CD4-positive, alpha-beta memory T cell (primary cell): Measurements from ENCODE around the gene SUN5. TPM values are rescaled to one million over a fixed set of nuclear protein-coding genes. Genes with fewer than 3 reads are reported as not detected.

Source experiments
- CTCF ChIA-PET: fragments of 350-600 bp; sonication (Branson Sonifier 250); formaldehyde crosslinking; loops from one replicate; lab custom pipeline; 2021; ENCODE audit warnings: inconsistent platforms; ENCODE audit not compliant: partially characterized antibody; lab: Charles Lee
- POLR2A ChIA-PET: fragments of 350-600 bp; sonication (Branson Sonifier 250); formaldehyde crosslinking; loops from one replicate; lab custom pipeline; 2021; ENCODE audit not compliant: partially characterized antibody; lab: Charles Lee
- DNase-seq, 5 donors: peaks; one replicate each; pipeline versions ENCODE4 v3.0.0 to v3.0.0-alpha.2; 2020 to 2022; ENCODE audit warnings: mixed read lengths in 1 of 5
- H3K27ac ChIP-seq: one replicate; pipeline ENCODE4 v1.7.0; 2013; ENCODE audit warnings: low read depth, low read length
- H3K27me3 ChIP-seq: 2 replicates; pipeline ENCODE4 v1.7.0; 2013; ENCODE audit warnings: mild to moderate bottlenecking, low read length, moderate library complexity; ENCODE audit not compliant: insufficient read depth
- H3K36me3 ChIP-seq: 2 replicates; pipeline ENCODE4 v1.7.0; 2013; ENCODE audit warnings: mild to moderate bottlenecking, low read length, moderate library complexity; ENCODE audit not compliant: insufficient read depth
- H3K4me1 ChIP-seq: 2 replicates; pipeline ENCODE4 v1.7.0; 2013; ENCODE audit warnings: mild to moderate bottlenecking, low read length, moderate library complexity; ENCODE audit not compliant: insufficient read depth
- H3K4me3 ChIP-seq, 2 donors: one replicate each; pipeline ENCODE4 v1.7.0; 2013; ENCODE audit warnings: low read length in 2 of 2, mild to moderate bottlenecking in 1 of 2
- H3K9me3 ChIP-seq, 2 donors: one replicate each; pipeline ENCODE4 v1.7.0; 2013; ENCODE audit warnings: low read length in 2 of 2, control low read depth in 1 of 2; ENCODE audit not compliant: control insufficient read depth in 1 of 2
- H3K27ac Mint-ChIP-seq, 7 donors: one replicate each; pipeline ENCODE4 v1.8.0; 2020 to 2021; ENCODE audit warnings: mixed read lengths in 7 of 7, mild to moderate bottlenecking in 6 of 7, inconsistent platforms in 3 of 7, moderate library complexity in 3 of 7
- H3K27me3 Mint-ChIP-seq, 2 donors: one replicate each; pipeline ENCODE4 v1.8.0; 2020 to 2021; ENCODE audit warnings: mixed read lengths in 2 of 2
- H3K36me3 Mint-ChIP-seq, 2 donors: one replicate each; pipeline ENCODE4 v1.8.0; 2020 to 2021; ENCODE audit warnings: mixed read lengths in 2 of 2, inconsistent platforms in 1 of 2, mild to moderate bottlenecking in 1 of 2
- H3K4me1 Mint-ChIP-seq, 4 donors: one replicate each; pipeline ENCODE4 v1.8.0; 2020 to 2021; ENCODE audit warnings: mixed read lengths in 4 of 4, mild to moderate bottlenecking in 1 of 4
- H3K4me3 Mint-ChIP-seq, 8 donors: one replicate each; pipeline ENCODE4 v1.8.0; 2020 to 2021; ENCODE audit warnings: mixed read lengths in 8 of 8, mild to moderate bottlenecking in 7 of 8, moderate library complexity in 6 of 8, inconsistent platforms in 3 of 8
- H3K9me3 Mint-ChIP-seq, 8 donors: one replicate each; pipeline ENCODE4 v1.8.0; 2020 to 2021; ENCODE audit warnings: mixed read lengths in 8 of 8, mild to moderate bottlenecking in 5 of 8, inconsistent platforms in 3 of 8, moderate library complexity in 1 of 8
- intact Hi-C: fragments of 100-400 bp; cut with micrococcal nuclease; formaldehyde crosslinking; loops from one replicate; pipeline ENCODE4 v1.15.1; 2023
- polyA plus RNA-seq, 2 donors: library from polyadenylated mRNA; unstranded; fragments of 300-500 nt; fragmentation: Illumina TruSeq; gene quantifications; one replicate each; pipeline ENCODE4 v1.2.3, GENCODE V29; 2021
- total RNA-seq, 2 experiments: library from RNA; stranded (reverse); gene quantifications; one replicate each; pipeline ENCODE4 v1.2.3, GENCODE V29; 2021

Gene SUN5
- total and polyA plus RNA-seq, 4 experiments from 2014 or later: not detected

DNA sequence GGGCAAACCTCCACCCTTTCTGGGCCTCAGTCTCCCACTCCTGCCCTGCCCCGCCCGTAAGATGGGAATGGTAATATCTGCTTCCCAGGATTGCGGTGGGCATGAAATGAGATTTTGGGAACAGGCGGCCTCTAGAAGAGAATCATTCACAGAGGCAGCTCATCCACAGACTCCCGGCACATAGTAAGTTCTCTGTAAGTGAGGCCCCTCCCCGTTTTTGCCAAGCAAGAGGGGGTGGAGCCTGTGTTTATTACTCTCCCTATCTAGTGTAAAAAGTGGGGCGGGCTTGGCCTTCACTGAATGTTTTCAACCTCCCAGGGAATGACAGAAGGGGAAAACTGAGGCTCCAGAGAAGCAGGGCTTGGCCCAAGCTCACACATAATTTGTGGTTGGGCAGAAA is 20.0 kb downstream of the SUN5 start:
- Histone ChIP-seq H3K9me3 (no peaks in the 10 kb centered on the region), H3K36me3 (no peaks in the 10 kb centered on the region), H3K27ac (no peak overlapping the region), H3K4me1 (no peaks in the 10 kb centered on the region), H3K27me3 (no peaks in the 10 kb centered on the region), H3K4me3 (no peak overlapping the region)
- ChIA-PET POLR2A (interaction anchor here (0.6 to 3.2 kb wide), 2 partner anchors 12 to 222 kb away, joined by 3 to 15 read pairs; no protein-coding TSS in a partner anchor), CTCF (interaction anchor here (1.0 to 2.3 kb wide), 2 partner anchors 11 to 38 kb away, joined by 5 to 9 read pairs; no protein-coding TSS in a partner anchor)
- no peaks in the 10 kb centered on the region for H3K9me3 Mint-ChIP-seq
- H3K4me3 Mint-ChIP-seq: no peak overlapping the region
- H3K27ac Mint-ChIP-seq: peak overlapping the region in 1 of 7 donors; percentile 32
- peaks cover 5 to 19% (median 7%) of the 10 kb centered on the region in 4 donors for H3K4me1 Mint-ChIP-seq
- no peaks in the 10 kb centered on the region for H3K27me3 Mint-ChIP-seq
- no peaks in the 10 kb centered on the region for H3K36me3 Mint-ChIP-seq
- intact Hi-C loops: no loop called here
- DNase-seq: no peak

DNA sequence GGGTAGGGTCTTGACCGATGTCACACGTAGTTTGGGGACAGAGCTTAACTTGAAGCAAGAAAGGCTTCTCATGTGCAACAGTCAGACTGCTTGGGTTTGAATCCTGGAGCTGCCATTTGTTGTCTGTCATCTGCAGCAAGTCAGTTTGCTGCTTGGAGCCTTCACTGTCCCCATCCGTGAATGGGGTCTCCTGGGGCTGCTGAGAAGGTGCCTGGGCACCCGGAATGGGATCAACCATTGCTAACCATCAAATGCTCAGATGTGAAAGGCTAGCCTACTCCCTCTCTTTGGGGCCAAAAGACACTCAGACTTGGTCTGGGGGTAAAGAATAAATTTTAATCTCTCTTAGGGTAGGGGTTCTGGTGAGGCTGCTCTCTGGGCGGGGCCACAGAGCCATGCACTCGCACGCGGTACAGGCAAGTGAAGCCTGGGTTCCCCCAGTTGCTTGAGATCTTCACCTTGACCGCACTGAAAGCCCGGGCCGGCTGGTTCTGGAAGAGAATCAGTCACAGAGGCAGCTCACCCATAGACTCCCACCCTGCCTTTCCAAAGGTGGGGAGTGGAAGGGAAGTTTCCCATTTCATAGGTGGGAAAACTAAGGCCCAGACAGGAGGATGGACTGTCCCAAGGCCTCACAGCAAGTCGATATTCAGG is 20.6 kb downstream of the SUN5 start:
- H3K9me3 Mint-ChIP-seq: no peaks in the 10 kb centered on the region
- CTCF ChIA-PET: interaction anchor here (1.0 to 2.3 kb wide), 4 partner anchors 10 to 38 kb away, joined by 3 to 9 read pairs (median 4); no protein-coding TSS in a partner anchor
- H3K27ac Mint-ChIP-seq: peak overlapping the region in 4 of 7 donors; percentile 16 to 55 (median 49)
- no peaks in the 10 kb centered on the region for H3K27me3 Mint-ChIP-seq
- H3K36me3 Mint-ChIP-seq: no peaks in the 10 kb centered on the region
- no peaks in the 10 kb centered on the region for H3K36me3 ChIP-seq
- DNase-seq: no peak
- H3K4me1 ChIP-seq: no peaks in the 10 kb centered on the region
- POLR2A ChIA-PET: interaction anchor here (0.6 to 3.2 kb wide), 2 partner anchors 11 to 223 kb away, joined by 3 to 15 read pairs; no protein-coding TSS in a partner anchor
- H3K27me3 ChIP-seq: no peaks in the 10 kb centered on the region
- no peak overlapping the region for H3K4me3 ChIP-seq
- no peak overlapping the region for H3K27ac ChIP-seq
- H3K4me1 Mint-ChIP-seq: peaks cover 5 to 19% (median 7%) of the 10 kb centered on the region in 4 donors
- H3K4me3 Mint-ChIP-seq: no peak overlapping the region
- H3K9me3 ChIP-seq: no peaks in the 10 kb centered on the region
- intact Hi-C loops: no loop called here

DNA sequence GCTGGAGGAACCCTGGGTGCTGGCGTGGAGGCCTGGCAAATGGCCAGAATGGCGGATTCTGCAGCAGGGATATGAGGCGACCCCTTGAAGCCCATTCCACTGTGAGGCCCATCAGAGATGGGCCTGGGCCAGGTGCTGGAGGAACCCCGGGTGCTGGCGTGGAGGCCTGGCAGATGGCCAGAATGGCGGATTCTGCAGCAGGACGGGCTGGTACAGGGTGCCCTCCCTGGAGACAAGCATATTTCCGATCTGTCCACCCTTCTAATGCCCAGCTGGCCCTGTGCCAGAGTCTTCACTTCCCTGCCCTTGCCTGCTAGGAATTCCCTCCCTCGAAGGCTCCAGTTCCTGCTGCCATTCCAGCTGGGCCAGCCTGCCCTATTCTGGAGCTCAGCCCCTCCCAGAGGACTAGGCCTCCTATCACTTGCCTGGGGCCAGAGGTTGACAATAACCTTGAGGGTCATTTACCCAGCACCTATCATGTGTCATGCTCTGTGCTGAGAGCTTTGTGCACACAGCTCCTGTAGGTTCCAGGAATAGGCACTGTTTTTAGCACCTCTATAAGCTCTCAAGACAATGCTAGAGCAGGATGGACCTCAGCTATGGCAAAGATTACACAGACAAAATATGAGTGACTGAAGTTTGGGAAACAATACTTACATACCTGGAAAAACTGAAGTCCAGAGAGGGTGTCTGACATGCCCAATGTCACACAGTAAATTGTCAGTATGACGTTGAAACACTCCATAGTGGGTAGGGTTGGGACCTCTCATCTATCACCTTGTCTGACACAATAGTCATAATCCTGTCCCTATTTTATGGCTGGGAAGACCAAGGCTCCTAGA is 21.4 kb downstream of the SUN5 start:
- Mint-ChIP-seq H3K27me3 (no peaks in the 10 kb centered on the region), H3K4me3 (no peak overlapping the region), H3K36me3 (no peaks in the 10 kb centered on the region), H3K27ac (peak overlapping the region in 4 of 7 donors; percentile 47 to 81 (median 52)), H3K9me3 (peaks cover 0 to 2% (median 0%) of the 10 kb centered on the region in 8 donors), H3K4me1 (peaks cover 7 to 23% (median 8%) of the 10 kb centered on the region in 4 donors)
- no peaks in the 10 kb centered on the region for H3K9me3 ChIP-seq
- H3K36me3 ChIP-seq: no peaks in the 10 kb centered on the region
- ChIA-PET CTCF (interaction anchor here (1.1 to 2.3 kb wide), 4 partner anchors 10 to 37 kb away, joined by 3 to 9 read pairs (median 4); no protein-coding TSS in a partner anchor), POLR2A (interaction anchor here (3.2 kb wide), 1 partner anchor 11 kb away, joined by 15 read pairs; no protein-coding TSS in a partner anchor)
- no peak overlapping the region for H3K4me3 ChIP-seq
- peaks cover 1% of the 10 kb centered on the region for H3K4me1 ChIP-seq
- DNase-seq: no peak
- no peak overlapping the region for H3K27ac ChIP-seq
- intact Hi-C loops: no loop called here
- no peaks in the 10 kb centered on the region for H3K27me3 ChIP-seq

DNA sequence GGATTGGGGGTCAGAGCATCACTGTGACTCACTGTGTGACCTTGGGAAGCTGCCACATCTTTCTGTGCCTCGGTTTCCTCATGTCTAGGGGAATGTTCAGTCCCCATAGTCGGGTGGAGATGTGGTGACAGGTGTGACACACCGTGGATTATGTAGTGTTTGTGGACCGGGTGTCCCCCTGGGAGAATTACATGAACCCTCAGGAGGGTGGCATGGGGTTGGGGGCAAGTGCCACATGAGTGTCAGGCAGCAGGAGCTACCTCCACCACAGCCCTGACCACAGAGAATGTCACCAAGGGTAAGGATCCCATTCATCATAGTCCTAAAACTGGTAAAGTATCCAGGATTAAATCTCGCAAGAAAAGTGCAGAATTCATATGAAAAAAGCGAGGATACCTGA is 23.2 kb downstream of the SUN5 start:
- intact Hi-C loops: no loop called here
- H3K27ac ChIP-seq: no peak overlapping the region
- H3K4me1 ChIP-seq: peaks cover 20% of the 10 kb centered on the region
- Mint-ChIP-seq H3K27me3 (no peaks in the 10 kb centered on the region), H3K27ac (peak overlapping the region in 1 of 7 donors; percentile 18), H3K4me3 (no peak overlapping the region), H3K36me3 (peaks cover 3 to 8% of the 10 kb centered on the region in 2 donors), H3K9me3 (peaks cover 0 to 17% (median 11%) of the 10 kb centered on the region in 8 donors), H3K4me1 (peaks cover 11 to 36% (median 16%) of the 10 kb centered on the region in 4 donors)
- ChIA-PET CTCF (interaction anchor here (1.2 kb wide), 1 partner anchor 23 kb away, joined by 3 read pairs; the partner anchor contains the start of gene SUN5), POLR2A (interaction anchor here (3.2 kb wide), 1 partner anchor 9 kb away, joined by 15 read pairs; no protein-coding TSS in a partner anchor)
- no peaks in the 10 kb centered on the region for H3K27me3 ChIP-seq
- peaks cover 0 to 12% of the 10 kb centered on the region in 2 donors for H3K9me3 ChIP-seq
- no peaks in the 10 kb centered on the region for H3K36me3 ChIP-seq
- H3K4me3 ChIP-seq: no peak overlapping the region
- no peak for DNase-seq

DNA sequence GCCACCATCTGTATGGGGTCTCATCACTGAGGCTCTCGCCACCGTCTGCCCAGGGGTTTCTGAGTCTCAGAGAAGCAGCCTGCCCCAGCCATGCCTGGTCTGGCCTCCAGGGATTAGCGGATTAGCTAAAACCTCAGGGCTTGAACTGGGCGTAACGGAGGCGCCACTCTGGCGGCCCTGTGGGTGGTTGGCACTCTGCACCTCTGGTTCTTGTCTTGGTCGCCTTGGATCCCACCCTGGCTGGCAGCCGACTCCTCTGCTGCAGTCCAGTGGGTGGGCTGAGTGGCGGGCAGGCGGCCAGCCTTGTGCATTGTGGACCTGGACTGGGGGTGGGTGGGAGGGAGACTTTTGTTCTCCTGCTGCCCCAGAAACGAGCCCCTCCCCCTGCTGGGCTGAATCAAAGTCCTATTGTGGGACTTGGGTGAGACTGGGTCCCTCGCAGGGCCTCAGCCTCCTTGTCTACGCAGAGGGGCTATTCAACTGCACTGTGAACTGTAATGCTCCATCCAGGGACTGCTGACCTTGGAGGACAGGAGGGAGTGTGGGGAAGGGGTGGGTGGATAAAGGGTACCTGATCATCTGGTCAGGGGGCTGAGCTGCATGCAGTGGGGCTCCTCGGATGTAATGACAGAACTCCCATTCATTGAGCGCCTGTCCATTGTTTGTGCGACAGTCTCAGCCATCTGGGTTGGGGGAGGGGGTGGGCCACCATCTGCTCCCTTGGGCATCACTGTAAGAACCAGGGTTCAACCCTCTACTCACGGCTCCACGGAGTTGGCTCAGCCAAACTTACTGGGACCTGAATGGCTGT is 23.9 kb downstream of the SUN5 start:
- Mint-ChIP-seq H3K4me3 (no peak overlapping the region), H3K27me3 (no peaks in the 10 kb centered on the region), H3K27ac (peak overlapping the region in 2 of 7 donors; percentile 18 to 19), H3K4me1 (peaks cover 11 to 35% (median 18%) of the 10 kb centered on the region in 4 donors), H3K36me3 (peaks cover 3 to 8% of the 10 kb centered on the region in 2 donors), H3K9me3 (peaks cover 0 to 23% (median 15%) of the 10 kb centered on the region in 8 donors)
- POLR2A ChIA-PET: no interaction called here
- intact Hi-C loops: no loop called here
- Histone ChIP-seq H3K4me3 (no peak overlapping the region), H3K27ac (no peak overlapping the region), H3K4me1 (peaks cover 25% of the 10 kb centered on the region), H3K9me3 (peaks cover 0 to 13% of the 10 kb centered on the region in 2 donors), H3K36me3 (no peaks in the 10 kb centered on the region), H3K27me3 (no peaks in the 10 kb centered on the region)
- no peak for DNase-seq
- CTCF ChIA-PET: no interaction called here

DNA sequence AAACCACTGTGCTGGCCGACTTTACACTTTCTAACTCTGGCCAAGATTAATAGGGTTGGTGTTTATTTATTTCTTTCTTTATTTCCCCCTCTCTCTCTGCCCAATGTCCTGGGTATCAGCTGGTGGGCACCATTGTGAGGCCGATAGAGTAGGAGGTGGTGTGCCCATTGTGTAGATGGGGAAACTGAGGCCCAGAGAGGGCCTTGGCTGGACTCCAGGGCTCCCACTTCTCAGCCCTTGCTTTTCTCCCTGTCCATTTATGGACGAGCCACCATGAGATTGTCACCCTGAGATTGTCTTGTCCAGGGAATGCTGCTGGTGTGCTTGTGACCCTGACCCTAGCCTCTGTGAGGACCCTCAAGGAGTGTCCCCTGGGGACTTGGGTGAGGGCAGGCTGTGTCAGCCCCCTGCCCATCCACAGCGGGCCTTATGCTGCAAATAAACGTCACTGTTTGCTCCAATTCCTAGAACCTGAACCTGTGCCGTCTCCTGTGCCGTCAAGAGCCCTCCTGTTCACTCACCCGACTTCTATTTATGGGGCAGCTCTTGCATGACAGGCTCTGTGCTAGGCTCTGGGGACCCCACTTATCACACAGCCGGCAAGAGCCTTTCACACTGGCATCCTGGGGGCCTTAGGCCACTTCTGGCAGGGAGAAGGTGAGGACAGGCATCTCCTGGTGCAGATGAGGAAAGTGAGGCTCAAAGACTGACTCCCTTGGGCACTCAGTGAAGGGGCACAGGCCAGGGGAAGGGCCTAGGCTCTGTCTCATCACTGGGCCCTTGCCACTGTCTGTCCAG is 24.8 kb downstream of the SUN5 start:
- H3K4me1 ChIP-seq: peaks cover 27% of the 10 kb centered on the region
- no peaks in the 10 kb centered on the region for H3K36me3 ChIP-seq
- no peak for DNase-seq
- H3K27me3 ChIP-seq: no peaks in the 10 kb centered on the region
- H3K27ac Mint-ChIP-seq: peak overlapping the region in 5 of 7 donors; percentile 22 to 75 (median 29)
- ChIA-PET CTCF (no interaction called here), POLR2A (interaction anchor here (1.0 kb wide), 1 partner anchor 12 kb away, joined by 3 read pairs; no protein-coding TSS in a partner anchor)
- H3K36me3 Mint-ChIP-seq: peaks cover 3 to 11% of the 10 kb centered on the region in 2 donors
- peaks cover 0 to 30% (median 18%) of the 10 kb centered on the region in 8 donors for H3K9me3 Mint-ChIP-seq
- H3K4me1 Mint-ChIP-seq: peaks cover 15 to 35% (median 22%) of the 10 kb centered on the region in 4 donors
- no peak overlapping the region for H3K4me3 ChIP-seq
- no peak overlapping the region for H3K27ac ChIP-seq
- intact Hi-C loops: loop anchor here (10.0 kb wide), 2 partner anchors 155 to 445 kb away; no protein-coding TSS in a partner anchor
- peak overlapping the region in 1 of 8 donors; percentile 5 for H3K4me3 Mint-ChIP-seq
- peaks cover 0 to 13% of the 10 kb centered on the region in 2 donors for H3K9me3 ChIP-seq
- no peaks in the 10 kb centered on the region for H3K27me3 Mint-ChIP-seq
